Neural crest cell (in vitro differentiated cells): ENCODE results near the gene CEP104. TPM values are rescaled to one million over a fixed set of nuclear protein-coding genes. Genes with fewer than 3 reads are reported as not detected.

Experiments used
- DNase-seq: peaks from one replicate; pipeline ENCODE4 v3.0.0; 2021; ENCODE audit warnings: low read depth, mixed read lengths, low spot score
- H3K27ac Mint-ChIP-seq: one replicate; pipeline ENCODE4 v1.8.0; 2021; ENCODE audit warnings: mild to moderate bottlenecking, mixed read lengths; ENCODE audit not compliant: unreplicated experiment
- H3K27me3 Mint-ChIP-seq: 2 replicates; pipeline ENCODE4 v1.8.0; 2021; ENCODE audit warnings: low read depth, mild to moderate bottlenecking, mixed read lengths
- H3K36me3 Mint-ChIP-seq: 2 replicates; pipeline ENCODE4 v1.8.0; 2021; ENCODE audit warnings: low read depth, mild to moderate bottlenecking, mixed read lengths
- H3K4me1 Mint-ChIP-seq: 2 replicates; pipeline ENCODE4 v1.8.0; 2021; ENCODE audit warnings: mixed read lengths
- H3K4me3 Mint-ChIP-seq: one replicate; pipeline ENCODE4 v1.8.0; 2021; ENCODE audit warnings: mild to moderate bottlenecking, mixed read lengths
- H3K9me3 Mint-ChIP-seq: 2 replicates; pipeline ENCODE4 v1.8.0; 2021; ENCODE audit warnings: mixed read lengths
- total RNA-seq: library from RNA; stranded (reverse); gene quantifications from 2 replicates; pipeline ENCODE4 v1.2.1, GENCODE V29; 2021
- TF ChIP-seq, protein P1 (sequence below): fragments of 200-600 bp; sonication (generic); conservative IDR thresholded peaks from 2 replicates; pipeline ENCODE4 v1.5.0; 2021; ENCODE audit warnings: antibody characterized with exemption, mild to moderate bottlenecking

The CEP104 gene
- total RNA-seq, 1 donor from 2014 or later, result 36.2 TPM

GRCh38 chr1:3777078-3777547 lies 79.9 kb downstream of the CEP104 start:
- no peak overlapping the region for H3K4me3 Mint-ChIP-seq
- H3K36me3 Mint-ChIP-seq, result peaks cover 9% of the 10 kb centered on the region
- no peaks in the 10 kb centered on the region for H3K27me3 Mint-ChIP-seq
- H3K9me3 Mint-ChIP-seq, result no peaks in the 10 kb centered on the region
- no peak for DNase-seq
- TF ChIP-seq, protein P1, sequence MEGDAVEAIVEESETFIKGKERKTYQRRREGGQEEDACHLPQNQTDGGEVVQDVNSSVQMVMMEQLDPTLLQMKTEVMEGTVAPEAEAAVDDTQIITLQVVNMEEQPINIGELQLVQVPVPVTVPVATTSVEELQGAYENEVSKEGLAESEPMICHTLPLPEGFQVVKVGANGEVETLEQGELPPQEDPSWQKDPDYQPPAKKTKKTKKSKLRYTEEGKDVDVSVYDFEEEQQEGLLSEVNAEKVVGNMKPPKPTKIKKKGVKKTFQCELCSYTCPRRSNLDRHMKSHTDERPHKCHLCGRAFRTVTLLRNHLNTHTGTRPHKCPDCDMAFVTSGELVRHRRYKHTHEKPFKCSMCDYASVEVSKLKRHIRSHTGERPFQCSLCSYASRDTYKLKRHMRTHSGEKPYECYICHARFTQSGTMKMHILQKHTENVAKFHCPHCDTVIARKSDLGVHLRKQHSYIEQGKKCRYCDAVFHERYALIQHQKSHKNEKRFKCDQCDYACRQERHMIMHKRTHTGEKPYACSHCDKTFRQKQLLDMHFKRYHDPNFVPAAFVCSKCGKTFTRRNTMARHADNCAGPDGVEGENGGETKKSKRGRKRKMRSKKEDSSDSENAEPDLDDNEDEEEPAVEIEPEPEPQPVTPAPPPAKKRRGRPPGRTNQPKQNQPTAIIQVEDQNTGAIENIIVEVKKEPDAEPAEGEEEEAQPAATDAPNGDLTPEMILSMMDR, result no peak
- no peak overlapping the region for H3K27ac Mint-ChIP-seq
- peaks cover 11% of the 10 kb centered on the region for H3K4me1 Mint-ChIP-seq

DNA sequence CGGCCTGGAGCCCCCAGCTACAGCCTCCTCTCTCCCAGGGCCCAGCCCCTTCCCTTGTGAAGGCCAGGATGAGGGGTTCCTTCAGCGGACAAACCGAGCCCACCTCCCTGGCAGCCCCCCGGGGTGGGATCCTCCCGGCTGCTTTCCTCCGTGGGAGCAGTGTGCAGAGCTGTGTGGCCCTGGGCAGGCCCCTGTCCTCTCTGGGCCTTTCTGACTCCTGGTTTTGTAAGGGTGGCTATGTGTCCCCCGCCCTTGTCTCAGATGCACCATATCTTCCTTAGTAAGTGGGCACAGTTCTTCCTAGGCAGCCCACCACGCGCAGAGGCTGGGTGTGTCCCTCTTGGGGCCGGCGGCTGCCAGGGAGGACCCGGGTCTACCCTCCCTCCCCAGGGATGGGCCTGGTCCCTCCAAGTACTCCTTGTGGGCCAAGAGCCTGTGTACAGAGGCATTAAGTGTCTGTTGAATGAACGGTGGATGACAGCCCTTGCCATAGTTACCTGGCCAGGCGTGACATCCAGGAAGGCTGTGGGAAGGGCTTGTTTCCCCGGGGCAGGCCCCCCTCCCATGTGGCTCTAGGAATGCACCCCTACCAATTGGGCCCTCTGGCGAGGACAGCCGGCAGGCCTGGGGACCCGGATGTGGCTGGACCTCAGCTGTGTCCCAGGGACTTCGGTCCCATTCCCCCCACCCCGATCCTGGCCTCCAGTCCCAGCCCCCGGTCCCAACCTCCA lies 80.6 kb downstream of the CEP104 start:
- Mint-ChIP-seq H3K9me3 (no peaks in the 10 kb centered on the region), H3K4me1 (peaks cover 11% of the 10 kb centered on the region), H3K27ac (peak overlapping the region; percentile 19), H3K4me3 (peak overlapping the region; percentile 51), H3K27me3 (no peaks in the 10 kb centered on the region), H3K36me3 (peaks cover 9% of the 10 kb centered on the region)
- TF ChIP-seq, protein P1, result no peak
- no peak for DNase-seq

DNA sequence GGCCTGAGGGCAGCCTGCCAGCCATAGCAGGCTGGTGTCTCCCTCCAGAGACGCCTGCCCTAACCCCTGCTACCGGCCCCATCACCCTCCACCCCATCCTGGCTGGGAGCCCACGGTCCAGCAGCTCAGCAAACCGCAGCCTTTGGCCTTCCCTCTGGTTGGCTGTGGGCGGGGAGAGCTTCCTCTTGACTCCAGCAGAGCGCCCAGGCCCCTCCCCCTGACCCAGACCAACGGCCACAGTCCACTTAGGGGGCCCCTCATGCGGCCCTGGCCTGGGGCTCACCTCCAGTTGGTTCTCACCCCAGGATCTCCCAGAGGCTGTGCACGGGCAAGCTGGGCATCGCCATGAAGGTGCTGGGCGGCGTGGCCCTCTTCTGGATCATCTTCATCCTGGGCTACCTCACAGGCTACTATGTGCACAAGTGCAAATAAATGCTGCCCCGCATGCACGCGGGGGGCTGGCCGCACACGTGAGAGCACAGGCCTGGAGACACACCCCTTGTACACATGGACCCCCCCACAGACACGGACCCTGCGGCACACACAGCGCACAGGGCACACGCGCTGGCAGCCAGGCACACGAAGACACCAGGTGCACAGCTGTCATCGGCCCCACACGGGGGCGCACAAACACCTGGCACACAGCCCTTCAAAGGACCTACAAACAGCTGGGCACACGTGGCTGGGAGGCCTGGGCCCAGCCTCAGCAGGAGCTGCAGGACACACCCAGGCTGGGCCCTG lies 81.4 kb downstream of the CEP104 start:
- H3K27ac Mint-ChIP-seq, result no peak overlapping the region
- H3K4me1 Mint-ChIP-seq, result peaks cover 11% of the 10 kb centered on the region
- H3K9me3 Mint-ChIP-seq, result no peaks in the 10 kb centered on the region
- peak; percentile 33 for DNase-seq
- no peaks in the 10 kb centered on the region for H3K27me3 Mint-ChIP-seq
- TF ChIP-seq, protein P1, result peak; percentile 43
- H3K4me3 Mint-ChIP-seq, result peak overlapping the region; percentile 76
- H3K36me3 Mint-ChIP-seq, result peaks cover 9% of the 10 kb centered on the region

- H3K27ac Mint-ChIP-seq, result no peak overlapping the region
- no peaks in the 10 kb centered on the region for H3K9me3 Mint-ChIP-seq
- TF ChIP-seq, protein P1, result no peak
- H3K4me3 Mint-ChIP-seq, result peak overlapping the region; percentile 76
- peaks cover 4% of the 10 kb centered on the region for H3K36me3 Mint-ChIP-seq
- H3K27me3 Mint-ChIP-seq, result no peaks in the 10 kb centered on the region
- peaks cover 11% of the 10 kb centered on the region for H3K4me1 Mint-ChIP-seq
- DNase-seq, result no peak
These were observed 82.0 kb downstream of the CEP104 start for GRCh38 chr1:3774946-3775489.

- no peaks in the 10 kb centered on the region for H3K36me3 Mint-ChIP-seq
- H3K4me1 Mint-ChIP-seq, result peaks cover 11% of the 10 kb centered on the region
- DNase-seq, result no peak
- H3K27me3 Mint-ChIP-seq, result no peaks in the 10 kb centered on the region
- no peak overlapping the region for H3K27ac Mint-ChIP-seq
- TF ChIP-seq, protein P1, result no peak
- no peaks in the 10 kb centered on the region for H3K9me3 Mint-ChIP-seq
- no peak overlapping the region for H3K4me3 Mint-ChIP-seq
These were observed 82.6 kb downstream of the CEP104 start for GRCh38 chr1:3774276-3774945.
